ENCODE measurements around the gene CFLAR. TPM values are rescaled to one million over a fixed set of nuclear protein-coding genes. Genes with fewer than 3 reads are reported as not detected.

CFLAR gene
- total and polyA plus RNA-seq, 2 of the 4 experiments (the other 2 are of a cell fraction) = 29.2 to 59.9 TPM

- CTCF ChIA-PET = interaction anchor here (0.7 kb wide), 1 partner anchor 627 kb away, joined by 5 read pairs; no protein-coding TSS in a partner anchor
- WGBS, 2 experiments (ENCODE audit: extremely low coverage in 2 of 2, insufficient read length in 1 of 2) = 100% methylated on average over 1 of the region's 4 CpGs; no CpG with 5 or more reads in 1 of the 2 experiments
- POLR2A ChIA-PET (ENCODE audit: unreplicated experiment) = no interaction called here
- in situ Hi-C loops (cut with MboI; ENCODE audit: low sequenced_read_pairs) (no loop called here), dilution Hi-C loops (cut with HindIII; ENCODE audit: low sequenced_read_pairs, unreplicated experiment) (no loop called here), intact Hi-C loops (cut with micrococcal nuclease) (no loop called here)
- BruUV-seq (replicated peaks) = no TSS peak
- no peak overlapping the region for H2AK9ac ChIP-seq (replicated peaks; ENCODE audit: low read depth, low read length, poor library complexity)
- no peak overlapping the region for H3K4ac ChIP-seq (ENCODE audit: low read depth, low read length)
- H3K36me3 ChIP-seq (ENCODE audit: control insufficient read depth, insufficient read depth, low read length) = peaks cover 43% of the 10 kb centered on the region
- H3K14ac ChIP-seq (replicated peaks; ENCODE audit: low read depth, low read length) = no peak overlapping the region
- H2AK5ac ChIP-seq (ENCODE audit: low read depth, low read length) = no peak overlapping the region
- H4K91ac ChIP-seq (ENCODE audit: insufficient read depth, low read depth, low read length) = no peak overlapping the region
- H3K56ac ChIP-seq (ENCODE audit: extremely low read depth, insufficient read depth, low read length) = no peak overlapping the region
- no peak overlapping the region for H3K27ac ChIP-seq (ENCODE audit: insufficient read depth, low read length)
- no peak overlapping the region for H3K4me2 ChIP-seq (ENCODE audit: low read depth, low read length)
- H3K23ac ChIP-seq (ENCODE audit: low read depth, low read length) = peak overlapping the region; percentile 36; the same call in 1 of the 2 replicates
- no peak overlapping the region for H2BK15ac ChIP-seq (ENCODE audit: low read depth, low read length)
- H2AFZ ChIP-seq (replicated peaks; ENCODE audit: low read length, poor library complexity) = no peak overlapping the region
- DNase-seq (no peak), ATAC-seq (ENCODE audit: low read depth) (no peak)
- no peak overlapping the region for H2BK120ac ChIP-seq (ENCODE audit: low read depth, low read length)
- no peak overlapping the region for H3K4me3 ChIP-seq (ENCODE audit: insufficient read depth, low read depth, low read length)
- TF ChIP-seq MAZ (IDR thresholded peaks at IDR 0.05; ENCODE audit: borderline replicate concordance, low read depth, low read length) (no peak), CEBPB (IDR thresholded peaks at IDR 0.05; ENCODE audit: low read depth, low read length) (no peak), ELK1 (IDR thresholded peaks at IDR 0.05; ENCODE audit: borderline replicate concordance, low read depth, low read length) (no peak), CHD1 (IDR thresholded peaks at IDR 0.05; ENCODE audit: low read depth, low read length) (no peak), POLR2A (IDR thresholded peaks at IDR 0.05; ENCODE audit: low read depth, low read length) (no peak), FOS (IDR thresholded peaks at IDR 0.05; ENCODE audit: low read depth, low read length) (no peak), MXI1 (IDR thresholded peaks at IDR 0.05; ENCODE audit: borderline replicate concordance, low read depth, low read length) (no peak), NFE2L2 (IDR thresholded peaks at IDR 0.05; ENCODE audit: low read depth, low read length) (no peak), MAFK (IDR thresholded peaks at IDR 0.05; ENCODE audit: low read depth, low read length) (no peak), RFX5 (IDR thresholded peaks at IDR 0.05; ENCODE audit: low read depth, low read length) (no peak), USF2 (IDR thresholded peaks at IDR 0.05; ENCODE audit: low read depth, low read length) (no peak), BHLHE40 (IDR thresholded peaks at IDR 0.05; ENCODE audit: low read depth, low read length) (no peak)
- no peak overlapping the region for H2BK5ac ChIP-seq (ENCODE audit: low read depth, low read length, poor library complexity, severe bottlenecking)
- H3K27me3 ChIP-seq (ENCODE audit: control insufficient read depth, insufficient read depth, low read length) = no peaks in the 10 kb centered on the region
- peaks cover 4% of the 10 kb centered on the region; the same call in 1 of the 2 replicates for H4K20me1 ChIP-seq (ENCODE audit: insufficient read depth, low read length)
- H3K4me1 ChIP-seq (ENCODE audit: control insufficient read depth, insufficient read depth, low read length) = peaks cover 4% of the 10 kb centered on the region
- H4K8ac ChIP-seq (ENCODE audit: low read depth in 2 of 2, low read length in 2 of 2) = no peak overlapping the region
- H3K79me1 ChIP-seq (ENCODE audit: low read depth in 1 of 2, low read length in 2 of 2) = peaks cover 35 to 63% of the 10 kb centered on the region in 2 experiments
- no peak overlapping the region for H4K5ac ChIP-seq (ENCODE audit: low read depth, low read length)
- no peak overlapping the region for H3K9ac ChIP-seq (ENCODE audit: low read depth, low read length)
- H3K9me3 ChIP-seq (ENCODE audit: control insufficient read depth, insufficient read depth, low read length) = no peaks in the 10 kb centered on the region
- peaks cover 18% of the 10 kb centered on the region for H3K9me1 ChIP-seq (ENCODE audit: insufficient read depth, low read length)
- no peak overlapping the region for H2BK20ac ChIP-seq (ENCODE audit: low read depth, low read length)
- H3K18ac ChIP-seq (ENCODE audit: low read depth, low read length) = no peak overlapping the region
Observed at GRCh38 chr2:201135386-201135785, 19.4 kb downstream of the CFLAR start.

Measured in IMR-90 (cell line).